ENCODE data around the gene TENT4A.
"Not testable (repeated sequence)": the region's sequence is repeated elsewhere in the genome, so short reads cannot be mapped to it uniquely, and the experiment has no call there.

TENT4A gene

GRCh38 chr5:6713274-6714225 is at the start of gene TENT4A:
TENT4A (plus strand) TSS chr5:6713432; CDS start chr5:6713984, 552 bp downstream.
- no peak for DNase-seq

GRCh38 chr5:6666762-6667161 is 46.5 kb upstream of the TENT4A start:
- no peak for DNase-seq

GRCh38 chr5:6667648-6668047 is 45.6 kb upstream of the TENT4A start:
- no peak for DNase-seq

- DNase-seq, result not testable (repeated sequence)
Measured at GRCh38 chr5:6668717-6669116, 44.5 kb upstream of the TENT4A start.

GRCh38 chr5:6673031-6673430 is 40.2 kb upstream of the TENT4A start:
- no peak for DNase-seq

- no peak for DNase-seq
Measured at GRCh38 chr5:6673963-6674362, 39.3 kb upstream of the TENT4A start.

GRCh38 chr5:6674421-6674820 is 38.8 kb upstream of the TENT4A start:
- peak; percentile 97 for DNase-seq

- peak; percentile 78 for DNase-seq
Measured at GRCh38 chr5:6674886-6675285, 38.3 kb upstream of the TENT4A start.

GRCh38 chr5:6675784-6676491 is 37.3 kb upstream of the TENT4A start:
- DNase-seq, result no peak

GRCh38 chr5:6676702-6677101 is 36.5 kb upstream of the TENT4A start:
- no peak for DNase-seq

- no peak for DNase-seq
Measured at GRCh38 chr5:6678385-6678784, 34.8 kb upstream of the TENT4A start.

GRCh38 chr5:6680922-6681321 is 32.3 kb upstream of the TENT4A start:
- DNase-seq, result no peak

GRCh38 chr5:6681682-6682081 is 31.6 kb upstream of the TENT4A start:
- no peak for DNase-seq

GRCh38 chr5:6682239-6682638 is 31.0 kb upstream of the TENT4A start:
- DNase-seq, result no peak

GRCh38 chr5:6683241-6683640 is 30.0 kb upstream of the TENT4A start:
- DNase-seq, result no peak

- DNase-seq, result no peak
Measured at GRCh38 chr5:6684075-6684474, 29.2 kb upstream of the TENT4A start.

- no peak for DNase-seq
Measured at GRCh38 chr5:6686501-6686900, 26.7 kb upstream of the TENT4A start.

GRCh38 chr5:6686915-6687409 is 26.3 kb upstream of the TENT4A start:
- no peak for DNase-seq

GRCh38 chr5:6687505-6687904 is 25.7 kb upstream of the TENT4A start:
- DNase-seq, result no peak

- no peak for DNase-seq
Measured at GRCh38 chr5:6692906-6693305, 20.3 kb upstream of the TENT4A start.

GRCh38 chr5:6698696-6699095 is 14.5 kb upstream of the TENT4A start:
- DNase-seq, result no peak

GRCh38 chr5:6699357-6699756 is 13.9 kb upstream of the TENT4A start:
- no peak for DNase-seq

GRCh38 chr5:6700074-6700684 is 13.1 kb upstream of the TENT4A start:
- no peak for DNase-seq

Measured in NCI-H526 treated with DMSO at 0.1 percent for 48 hours (cell line).